SJSA1 (cell line): ENCODE measurements around the gene DDIT4. TPM values are rescaled to one million over a fixed set of nuclear protein-coding genes. Genes with fewer than 3 reads are reported as not detected.
"Not testable (repeated sequence)": the region's sequence is repeated elsewhere in the genome, so short reads cannot be mapped to it uniquely, and the experiment has no call there.

Experiments used
- DNase-seq, 2 experiments: peaks; one replicate each; pipeline ENCODE4 v3.0.0-alpha.2; 2015 to 2020; ENCODE audit warnings: low spot score in 2 of 2, low read depth in 1 of 2
- H3K27ac ChIP-seq: fragments of 250-450 bp; sonication (Bioruptor Pico); 2 replicates; pipeline ENCODE4 v1.5.1; 2020; ENCODE audit warnings: mild to moderate bottlenecking, moderate library complexity
- H3K27me3 ChIP-seq: fragments of 250-450 bp; sonication (Bioruptor Pico); replicated peaks from 2 replicates; pipeline ENCODE4 v1.5.1; 2020; ENCODE audit warnings: mild to moderate bottlenecking, moderate library complexity
- H3K36me3 ChIP-seq: fragments of 250-450 bp; sonication (Bioruptor Pico); 2 replicates; pipeline ENCODE4 v1.5.1; 2020; ENCODE audit warnings: mild to moderate bottlenecking
- H3K4me1 ChIP-seq: fragments of 250-450 bp; sonication (Bioruptor Pico); replicated peaks from 2 replicates; pipeline ENCODE4 v1.6.1; 2021; ENCODE audit warnings: mild to moderate bottlenecking
- H3K4me3 ChIP-seq: fragments of 250-450 bp; sonication (Bioruptor Pico); 2 replicates; pipeline ENCODE4 v1.5.1; 2020; ENCODE audit warnings: mild to moderate bottlenecking
- H3K9me3 ChIP-seq: fragments of 250-450 bp; sonication (Bioruptor Pico); replicated peaks from 2 replicates; pipeline ENCODE4 v1.5.1; 2020; ENCODE audit warnings: mild to moderate bottlenecking
- total RNA-seq: library from RNA; depleted of rRNA; stranded (reverse); fragments of >200 nt; shearing (Covaris generic); gene quantifications from 2 replicates; pipeline ENCODE4 v1.2.3, GENCODE V29; 2014

The DDIT4 gene
- total RNA-seq, 1 experiment from 2014 or later, result 13.6 TPM

GRCh38 chr10:72267381-72267780 is 6.3 kb upstream of the DDIT4 start:
- no peak overlapping the region for H3K27ac ChIP-seq
- no peaks in the 10 kb centered on the region for H3K27me3 ChIP-seq
- no peak overlapping the region for H3K4me3 ChIP-seq
- peaks cover 2% of the 10 kb centered on the region for H3K4me1 ChIP-seq
- DNase-seq, result no peak
- H3K9me3 ChIP-seq, result no peaks in the 10 kb centered on the region
- H3K36me3 ChIP-seq, result no peaks in the 10 kb centered on the region

GRCh38 chr10:72267819-72268399 is 5.8 kb upstream of the DDIT4 start:
- Histone ChIP-seq H3K4me1 (peaks cover 8% of the 10 kb centered on the region), H3K27ac (no peak overlapping the region), H3K9me3 (no peaks in the 10 kb centered on the region), H3K27me3 (no peaks in the 10 kb centered on the region), H3K4me3 (no peak overlapping the region), H3K36me3 (no peaks in the 10 kb centered on the region)
- no peak for DNase-seq

GRCh38 chr10:72268475-72269200 is 5.1 kb upstream of the DDIT4 start:
- not testable (repeated sequence) for H3K36me3 ChIP-seq, H3K27ac ChIP-seq, H3K27me3 ChIP-seq, H3K4me3 ChIP-seq, H3K9me3 ChIP-seq, DNase-seq
- H3K4me1 ChIP-seq, result peaks cover 13% of the 10 kb centered on the region

GRCh38 chr10:72270607-72271281 is 3.0 kb upstream of the DDIT4 start:
- H3K36me3 ChIP-seq, result peaks cover 11% of the 10 kb centered on the region
- H3K9me3 ChIP-seq, result no peaks in the 10 kb centered on the region
- H3K27me3 ChIP-seq, result no peaks in the 10 kb centered on the region
- no peak for DNase-seq
- H3K4me1 ChIP-seq, result peaks cover 25% of the 10 kb centered on the region
- no peak overlapping the region for H3K4me3 ChIP-seq
- H3K27ac ChIP-seq, result no peak overlapping the region

GRCh38 chr10:72272689-72273409 is 875 bp upstream of the DDIT4 start:
- Histone ChIP-seq H3K4me3 (peak overlapping the region; percentile 49), H3K27ac (no peak overlapping the region), H3K4me1 (peaks cover 25% of the 10 kb centered on the region), H3K9me3 (no peaks in the 10 kb centered on the region), H3K27me3 (no peaks in the 10 kb centered on the region), H3K36me3 (peaks cover 11% of the 10 kb centered on the region)
- DNase-seq, result peak; percentile 73 to 91

GRCh38 chr10:72274213-72274729 is 547 bp downstream of the DDIT4 start:
- H3K36me3 ChIP-seq, result peaks cover 11% of the 10 kb centered on the region
- peak in 1 of 2 experiments; percentile 33 for DNase-seq
- peak overlapping the region; percentile 49 for H3K4me3 ChIP-seq
- no peaks in the 10 kb centered on the region for H3K27me3 ChIP-seq
- no peak overlapping the region for H3K27ac ChIP-seq
- no peaks in the 10 kb centered on the region for H3K9me3 ChIP-seq
- peaks cover 25% of the 10 kb centered on the region for H3K4me1 ChIP-seq

- Histone ChIP-seq H3K36me3 (peaks cover 11% of the 10 kb centered on the region), H3K27ac (no peak overlapping the region), H3K4me3 (peak overlapping the region; percentile 49), H3K4me1 (peaks cover 25% of the 10 kb centered on the region), H3K27me3 (no peaks in the 10 kb centered on the region), H3K9me3 (no peaks in the 10 kb centered on the region)
- no peak for DNase-seq
Observed at GRCh38 chr10:72274730-72275350, 1.1 kb downstream of the DDIT4 start.

- no peaks in the 10 kb centered on the region for H3K27me3 ChIP-seq
- H3K4me1 ChIP-seq, result peaks cover 25% of the 10 kb centered on the region
- H3K27ac ChIP-seq, result no peak overlapping the region
- no peaks in the 10 kb centered on the region for H3K9me3 ChIP-seq
- no peak overlapping the region for H3K4me3 ChIP-seq
- peaks cover 11% of the 10 kb centered on the region for H3K36me3 ChIP-seq
- no peak for DNase-seq
Observed at GRCh38 chr10:72275351-72276012, 1.8 kb downstream of the DDIT4 start.

- no peak overlapping the region for H3K27ac ChIP-seq
- H3K4me3 ChIP-seq, result no peak overlapping the region
- H3K4me1 ChIP-seq, result peaks cover 25% of the 10 kb centered on the region
- H3K27me3 ChIP-seq, result no peaks in the 10 kb centered on the region
- no peak for DNase-seq
- H3K9me3 ChIP-seq, result no peaks in the 10 kb centered on the region
- H3K36me3 ChIP-seq, result peaks cover 11% of the 10 kb centered on the region
Observed at GRCh38 chr10:72276013-72276387, 2.3 kb downstream of the DDIT4 start.

GRCh38 chr10:72276421-72277339 is 3.0 kb downstream of the DDIT4 start:
- no peak for DNase-seq
- Histone ChIP-seq H3K4me3 (no peak overlapping the region), H3K27me3 (no peaks in the 10 kb centered on the region), H3K27ac (no peak overlapping the region), H3K4me1 (peaks cover 25% of the 10 kb centered on the region), H3K9me3 (no peaks in the 10 kb centered on the region), H3K36me3 (peaks cover 11% of the 10 kb centered on the region)

GRCh38 chr10:72277340-72277995 is 3.7 kb downstream of the DDIT4 start:
- no peak overlapping the region for H3K27ac ChIP-seq
- no peak for DNase-seq
- peaks cover 11% of the 10 kb centered on the region for H3K36me3 ChIP-seq
- H3K27me3 ChIP-seq, result no peaks in the 10 kb centered on the region
- H3K4me3 ChIP-seq, result no peak overlapping the region
- H3K9me3 ChIP-seq, result no peaks in the 10 kb centered on the region
- H3K4me1 ChIP-seq, result peaks cover 22% of the 10 kb centered on the region
